NCI-H2029 treated with DMSO at 0.1 percent for 48 hours (cell line): ENCODE measurements around the gene DUXB.
A peak's percentile ranks its signal among the peaks of the same experiment; 100 is the strongest.

Experiments used
- DNase-seq: peaks from one replicate; lab custom pipeline; 2025; lab: John Stamatoyannopoulos, UW

Gene DUXB

DNA sequence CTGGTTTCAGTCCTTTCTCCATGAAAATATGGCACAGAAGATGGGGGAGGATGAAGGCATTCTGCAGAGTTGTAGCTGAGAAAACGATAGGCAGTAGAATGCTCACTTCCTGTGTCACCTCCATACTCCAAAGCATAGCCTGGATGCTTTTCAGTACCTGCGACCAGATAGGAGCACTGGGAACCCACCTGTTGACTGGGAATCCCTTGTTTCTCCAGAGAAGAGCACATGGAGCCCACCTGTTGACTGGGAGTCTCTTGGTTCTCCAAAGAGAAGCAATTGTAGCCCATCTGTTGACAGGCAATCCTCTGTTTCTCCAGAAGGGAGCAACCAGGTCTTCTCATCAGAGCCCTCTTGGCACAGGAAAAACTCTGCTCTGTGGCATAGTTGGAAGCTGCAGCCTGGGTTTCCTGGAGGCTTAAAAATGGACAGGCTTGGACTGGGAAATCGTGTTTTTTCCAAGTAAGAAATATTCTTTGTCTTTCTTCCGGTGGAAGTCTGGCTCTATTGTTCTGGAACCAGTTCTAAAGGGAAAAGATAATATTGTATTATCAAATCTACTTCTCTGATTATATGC, 40.4 kb downstream of the DUXB start:
- DNase-seq, result no peak

DNA sequence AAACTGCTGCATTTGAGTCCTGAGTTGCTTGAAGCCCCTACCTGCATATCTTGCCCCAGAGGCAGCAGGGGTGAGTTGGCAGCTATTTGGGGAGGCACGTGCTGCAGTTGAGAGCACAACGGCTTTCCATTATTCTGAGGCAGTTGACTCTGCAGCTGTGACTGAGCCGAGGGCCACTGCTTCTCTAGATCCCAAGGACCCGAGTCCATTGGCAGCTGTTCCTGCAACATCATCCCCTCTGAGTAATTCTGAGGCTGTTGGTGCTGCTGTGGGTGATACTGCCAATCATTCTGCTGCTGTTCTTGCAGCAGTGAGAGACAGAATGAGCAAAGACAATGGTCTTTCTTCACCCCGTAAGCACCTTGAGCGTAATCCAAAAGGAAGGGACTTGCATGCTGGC, 40.9 kb downstream of the DUXB start:
- DNase-seq, result no peak

DNA sequence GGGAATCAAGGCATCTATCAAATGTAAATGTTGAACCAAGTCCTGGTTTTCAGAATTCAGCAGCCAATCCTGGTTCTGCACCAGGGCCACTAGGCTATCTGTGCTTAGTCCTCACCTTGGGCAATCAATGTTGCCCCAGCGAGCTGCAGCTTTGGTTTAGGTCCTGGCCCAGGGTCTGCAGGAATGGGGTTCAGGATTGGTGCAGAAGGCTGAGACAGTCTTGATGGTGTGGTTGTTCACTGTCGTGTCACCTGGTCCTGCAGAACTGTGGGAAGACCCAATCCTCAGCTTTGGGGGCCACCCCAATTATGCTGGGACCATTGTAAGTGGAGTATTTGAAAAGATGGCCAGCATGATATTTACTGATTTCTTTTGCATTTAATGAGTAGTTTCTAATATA, 43.1 kb downstream of the DUXB start:
- DNase-seq, result no peak

DNA sequence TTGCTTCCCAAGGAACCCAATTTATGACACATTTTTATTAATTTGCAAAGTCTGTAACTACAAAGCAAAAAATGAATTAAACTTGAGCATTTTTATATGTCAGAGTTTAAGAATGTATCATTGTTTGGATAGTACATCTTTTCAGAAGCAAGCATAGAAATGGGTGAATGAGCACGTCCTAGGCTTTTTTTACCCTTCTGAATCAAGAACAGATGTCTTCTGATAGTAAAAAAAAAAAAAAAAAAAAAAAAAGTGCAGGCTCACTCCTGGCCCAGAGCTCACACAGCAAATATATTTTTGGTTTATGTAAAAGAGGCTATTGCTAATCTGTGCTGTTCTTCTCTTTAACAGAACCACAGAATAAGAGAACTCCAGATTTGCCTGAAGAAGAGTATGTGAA, 47.3 kb downstream of the DUXB start:
- DNase-seq, result no peak

DNA sequence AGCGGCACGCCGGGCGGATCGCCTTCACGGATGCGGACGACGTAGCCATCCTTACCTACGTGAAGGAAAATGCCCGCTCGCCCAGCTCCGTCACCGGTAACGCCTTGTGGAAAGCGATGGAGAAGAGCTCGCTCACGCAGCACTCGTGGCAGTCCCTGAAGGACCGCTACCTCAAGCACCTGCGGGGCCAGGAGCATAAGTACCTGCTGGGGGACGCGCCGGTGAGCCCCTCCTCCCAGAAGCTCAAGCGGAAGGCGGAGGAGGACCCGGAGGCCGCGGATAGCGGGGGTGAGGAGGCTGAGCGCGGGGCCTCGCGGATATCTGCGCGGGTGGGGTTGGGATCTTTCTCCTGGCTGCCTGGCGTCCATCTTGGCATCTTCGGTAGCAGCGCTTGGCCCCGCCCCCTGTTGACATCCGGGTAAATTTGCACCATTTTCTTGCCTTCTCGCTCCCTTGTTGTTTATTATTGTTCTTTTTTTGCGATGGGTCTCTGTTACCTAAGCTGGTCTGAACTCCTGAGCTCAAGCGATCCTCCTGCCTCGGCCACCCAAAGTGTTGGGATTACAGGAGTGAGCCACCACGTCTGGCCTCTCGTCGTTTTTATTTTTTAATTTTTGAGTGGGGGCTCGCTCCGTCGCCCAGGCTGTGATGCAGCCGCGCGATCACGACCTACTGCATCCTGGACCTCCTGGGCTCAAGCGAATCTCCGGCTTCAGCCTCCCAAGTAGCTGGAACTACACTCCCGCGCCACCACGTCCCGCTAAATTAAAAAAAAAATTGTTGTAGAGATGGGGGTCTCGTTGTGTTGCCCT, 52.8 kb downstream of the DUXB start:
- no peak for DNase-seq

DNA sequence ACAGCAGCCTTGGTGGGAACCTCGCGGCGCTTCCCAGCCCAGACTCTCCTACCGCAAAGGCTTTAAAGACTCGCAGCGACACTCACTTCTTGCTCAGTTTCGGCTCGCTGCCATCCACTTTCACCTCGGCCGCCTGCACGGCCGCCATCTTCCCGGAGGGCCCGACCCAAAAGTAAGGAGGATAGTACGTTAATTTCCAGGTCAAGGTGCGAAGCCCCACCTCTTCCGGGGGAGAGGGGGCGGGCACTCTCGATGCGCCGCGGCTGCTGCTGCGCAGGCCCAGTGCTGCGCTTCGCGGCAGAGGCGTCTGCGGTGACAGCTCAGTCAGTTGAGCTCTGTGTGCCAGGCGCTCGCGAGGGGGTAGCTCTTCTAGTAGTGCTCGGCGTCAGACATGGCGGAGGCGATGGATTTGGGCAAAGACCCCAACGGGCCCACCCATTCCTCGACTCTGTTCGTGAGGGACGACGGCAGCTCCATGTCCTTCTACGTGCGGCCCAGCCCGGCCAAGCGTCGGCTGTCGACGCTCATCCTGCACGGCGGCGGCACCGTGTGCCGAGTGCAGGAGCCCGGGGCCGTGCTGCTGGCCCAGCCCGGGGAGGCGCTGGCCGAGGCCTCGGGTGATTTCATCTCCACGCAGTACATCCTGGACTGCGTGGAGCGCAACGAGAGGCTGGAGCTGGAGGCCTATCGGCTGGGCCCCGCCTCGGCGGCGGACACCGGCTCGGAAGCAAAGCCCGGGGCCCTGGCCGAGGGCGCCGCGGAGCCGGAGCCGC, 53.6 kb downstream of the DUXB start, which contains the start of the genes KARS1 and TERF2IP:
TSS of gene KARS1 (minus strand) at position 174 of the 773 bp plus-strand sequence. CDS start at position 148, 26 bp downstream.
TSS of gene TERF2IP (plus strand) at position 282 of the 773 bp plus-strand sequence. CDS start at position 392, 110 bp downstream.
- DNase-seq, result peak; percentile 29

DNA sequence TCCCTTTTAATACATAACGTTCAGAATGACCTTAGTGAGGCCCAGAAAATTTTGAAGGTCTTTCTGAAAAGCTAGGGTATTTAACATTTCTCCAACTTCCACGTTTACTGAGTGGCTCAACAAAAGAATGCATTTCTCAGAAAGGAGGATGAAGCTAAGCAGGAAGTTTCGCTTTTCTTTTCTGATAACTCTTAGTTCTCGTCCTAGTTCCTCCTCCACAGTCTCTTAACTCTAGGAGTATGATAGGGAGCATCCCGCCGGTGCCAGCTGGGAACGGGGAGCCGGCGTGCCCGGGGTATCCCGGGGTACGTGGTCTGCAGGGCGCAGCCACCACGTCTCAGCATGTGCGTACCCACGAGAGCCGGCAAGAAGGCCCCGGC, 54.2 kb downstream of the DUXB start:
- no peak for DNase-seq

DNA sequence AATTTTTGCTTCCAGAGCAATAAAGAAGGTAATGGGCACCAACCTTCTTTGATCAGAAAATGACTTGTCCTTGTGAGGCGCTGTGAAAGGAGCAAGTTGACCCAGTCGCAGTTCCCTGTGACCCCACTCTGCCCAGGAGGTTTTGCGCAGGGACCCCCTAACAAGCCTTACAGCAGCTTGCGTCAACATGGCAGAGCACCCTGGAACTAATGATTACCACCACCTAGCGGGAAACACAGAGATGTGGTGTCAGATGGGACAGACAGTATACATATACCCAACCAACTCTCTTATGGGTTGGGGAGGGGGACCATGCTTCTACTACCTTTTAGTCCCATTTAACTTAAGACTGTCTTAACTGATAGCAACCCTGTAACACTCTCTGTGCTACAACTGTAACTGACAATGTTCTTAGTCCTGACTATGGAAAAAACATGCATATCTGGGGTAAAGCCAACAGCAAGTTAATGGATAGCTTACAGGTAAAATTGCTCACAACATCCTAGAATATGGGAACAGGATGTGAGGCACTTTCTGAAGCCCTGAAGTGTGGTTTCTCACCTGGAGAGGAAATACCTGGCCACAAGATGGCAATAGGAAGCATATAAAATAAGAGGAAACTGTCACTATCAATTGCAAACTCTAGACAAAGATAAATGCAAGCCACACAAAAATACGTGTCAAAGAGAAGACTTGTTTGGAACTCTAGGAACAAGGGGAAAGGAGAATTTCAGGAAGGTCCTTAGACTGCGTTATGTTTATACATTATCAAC, 56.8 kb downstream of the DUXB start:
- DNase-seq, result no peak
